Stimulated activated CD8-positive, alpha-beta memory T cell treated with anti-CD3 and anti-CD28 coated beads, Interleukin-12 subunit alpha, Interleukin-12 subunit beta, amount 100 ng/mL, for 1 hour (primary cell): ENCODE data around the gene FBXW4.
"Not testable (repeated sequence)": the region's sequence is repeated elsewhere in the genome, so short reads cannot be mapped to it uniquely, and the experiment has no call there.

ENCODE experiments used
- DNase-seq: peaks from one replicate; pipeline ENCODE4 v3.0.0-alpha.2; 2020; ENCODE audit warnings: low read depth

Gene FBXW4

GRCh38 chr10:101653536-101653935 is 41.4 kb downstream of the FBXW4 start:
- no peak for DNase-seq

GRCh38 chr10:101651336-101651735 is 43.6 kb downstream of the FBXW4 start:
- no peak for DNase-seq

- DNase-seq, result no peak
Measured at GRCh38 chr10:101650863-101651262, 44.1 kb downstream of the FBXW4 start.

GRCh38 chr10:101649525-101650085 is 45.4 kb downstream of the FBXW4 start:
- DNase-seq, result no peak

GRCh38 chr10:101647255-101647654 is 47.7 kb downstream of the FBXW4 start:
- DNase-seq, result no peak

GRCh38 chr10:101646364-101646763 is 48.6 kb downstream of the FBXW4 start:
- DNase-seq, result no peak

GRCh38 chr10:101645659-101646058 is 49.3 kb downstream of the FBXW4 start:
- DNase-seq, result no peak

GRCh38 chr10:101644002-101644401 is 51.0 kb downstream of the FBXW4 start:
- no peak for DNase-seq

GRCh38 chr10:101643546-101643945 is 51.4 kb downstream of the FBXW4 start:
- DNase-seq, result no peak

- DNase-seq, result no peak
Measured at GRCh38 chr10:101639141-101639900, 55.6 kb downstream of the FBXW4 start.

GRCh38 chr10:101633510-101633909 is 61.5 kb downstream of the FBXW4 start:
- DNase-seq, result not testable (repeated sequence)

- no peak for DNase-seq
Measured at GRCh38 chr10:101631821-101632475, 63.0 kb downstream of the FBXW4 start.

- no peak for DNase-seq
Measured at GRCh38 chr10:101630633-101630920, 64.4 kb downstream of the FBXW4 start.

- no peak for DNase-seq
Measured at GRCh38 chr10:101629837-101630632, 64.9 kb downstream of the FBXW4 start.

- no peak for DNase-seq
Measured at GRCh38 chr10:101625821-101626412, 69.1 kb downstream of the FBXW4 start.

- DNase-seq, result no peak
Measured at GRCh38 chr10:101624526-101625102, 70.4 kb downstream of the FBXW4 start.

- no peak for DNase-seq
Measured at GRCh38 chr10:101623528-101623927, 71.4 kb downstream of the FBXW4 start.

- no peak for DNase-seq
Measured at GRCh38 chr10:101619983-101620382, 75.0 kb downstream of the FBXW4 start.

- DNase-seq, result no peak
Measured at GRCh38 chr10:101618871-101619270, 76.1 kb downstream of the FBXW4 start.

GRCh38 chr10:101617824-101618568 is 77.0 kb downstream of the FBXW4 start:
- no peak for DNase-seq

- DNase-seq, result no peak
Measured at GRCh38 chr10:101617102-101617823, 77.7 kb downstream of the FBXW4 start.
